GM12878 (cell line): ENCODE measurements around the gene WDHD1.

ENCODE experiments used
- BACH1 ChIP-seq: fragments of 450-650 bp; IDR thresholded peaks from 2 replicates; pipeline ENCODE4 v1.6.1; 2017; ENCODE audit warnings: mild to moderate bottlenecking, borderline replicate concordance
- CTCF ChIP-seq, 3 experiments: IDR thresholded peaks in 2 of 3; conservative IDR thresholded peaks in 1 of 3; 2 replicates each; pipeline ENCODE4 v1.5.1; 2011; ENCODE audit warnings: low read depth in 3 of 3, low read length in 3 of 3, mild to moderate bottlenecking in 3 of 3, control low read depth in 2 of 3, moderate library complexity in 2 of 3, inconsistent platforms in 1 of 3, mixed read lengths in 1 of 3; ENCODE audit not compliant: control insufficient read depth in 2 of 3, insufficient read depth in 1 of 3; ENCODE audit errors: extremely low read depth in 1 of 3
- EZH2 ChIP-seq: IDR thresholded peaks from 2 replicates; pipeline ENCODE4 v1.6.1; 2012; ENCODE audit warnings: low read depth, mild to moderate bottlenecking, control low read depth, inconsistent platforms, low read length, borderline replicate concordance; ENCODE audit not compliant: control insufficient read depth
- POLR2A ChIP-seq: IDR thresholded peaks from 2 replicates; pipeline ENCODE4 v1.6.1; 2011; ENCODE audit warnings: low read depth, mild to moderate bottlenecking, low read length
- TCF12 ChIP-seq: IDR thresholded peaks from 2 replicates; pipeline ENCODE4 v1.6.1; 2011; ENCODE audit warnings: low read depth, mild to moderate bottlenecking, low read length

GRCh38 chr14:55043528-55043927 is 16.6 kb upstream of the WDHD1 start:
- no peak for TF ChIP-seq TCF12
- TF ChIP-seq CTCF (IDR thresholded peaks at IDR 0.05 in 2 of 3, conservative IDR thresholded peaks at IDR 0.05 in 1 of 3; ENCODE audit: control insufficient read depth in 2 of 3, extremely low read depth in 1 of 3, insufficient read depth in 1 of 3, low read depth in 3 of 3, low read length in 3 of 3) = no peak
- no peak for TF ChIP-seq BACH1
- TF ChIP-seq EZH2 = no peak
- no peak for TF ChIP-seq POLR2A
